ENCODE measurements around the gene ATXN1. TPM values are rescaled to one million over a fixed set of nuclear protein-coding genes. Genes with fewer than 3 reads are reported as not detected.
"Not testable (repeated sequence)": the region's sequence is repeated elsewhere in the genome, so short reads cannot be mapped to it uniquely, and the experiment has no call there.

Gene ATXN1
- total and polyA plus RNA-seq, 2 experiments from 2014 or later = 4.8 to 9.1 TPM

GRCh38 chr6:16383607-16384206 is 377.6 kb downstream of the ATXN1 start (continued):
- TF ChIP-seq, protein P1, sequence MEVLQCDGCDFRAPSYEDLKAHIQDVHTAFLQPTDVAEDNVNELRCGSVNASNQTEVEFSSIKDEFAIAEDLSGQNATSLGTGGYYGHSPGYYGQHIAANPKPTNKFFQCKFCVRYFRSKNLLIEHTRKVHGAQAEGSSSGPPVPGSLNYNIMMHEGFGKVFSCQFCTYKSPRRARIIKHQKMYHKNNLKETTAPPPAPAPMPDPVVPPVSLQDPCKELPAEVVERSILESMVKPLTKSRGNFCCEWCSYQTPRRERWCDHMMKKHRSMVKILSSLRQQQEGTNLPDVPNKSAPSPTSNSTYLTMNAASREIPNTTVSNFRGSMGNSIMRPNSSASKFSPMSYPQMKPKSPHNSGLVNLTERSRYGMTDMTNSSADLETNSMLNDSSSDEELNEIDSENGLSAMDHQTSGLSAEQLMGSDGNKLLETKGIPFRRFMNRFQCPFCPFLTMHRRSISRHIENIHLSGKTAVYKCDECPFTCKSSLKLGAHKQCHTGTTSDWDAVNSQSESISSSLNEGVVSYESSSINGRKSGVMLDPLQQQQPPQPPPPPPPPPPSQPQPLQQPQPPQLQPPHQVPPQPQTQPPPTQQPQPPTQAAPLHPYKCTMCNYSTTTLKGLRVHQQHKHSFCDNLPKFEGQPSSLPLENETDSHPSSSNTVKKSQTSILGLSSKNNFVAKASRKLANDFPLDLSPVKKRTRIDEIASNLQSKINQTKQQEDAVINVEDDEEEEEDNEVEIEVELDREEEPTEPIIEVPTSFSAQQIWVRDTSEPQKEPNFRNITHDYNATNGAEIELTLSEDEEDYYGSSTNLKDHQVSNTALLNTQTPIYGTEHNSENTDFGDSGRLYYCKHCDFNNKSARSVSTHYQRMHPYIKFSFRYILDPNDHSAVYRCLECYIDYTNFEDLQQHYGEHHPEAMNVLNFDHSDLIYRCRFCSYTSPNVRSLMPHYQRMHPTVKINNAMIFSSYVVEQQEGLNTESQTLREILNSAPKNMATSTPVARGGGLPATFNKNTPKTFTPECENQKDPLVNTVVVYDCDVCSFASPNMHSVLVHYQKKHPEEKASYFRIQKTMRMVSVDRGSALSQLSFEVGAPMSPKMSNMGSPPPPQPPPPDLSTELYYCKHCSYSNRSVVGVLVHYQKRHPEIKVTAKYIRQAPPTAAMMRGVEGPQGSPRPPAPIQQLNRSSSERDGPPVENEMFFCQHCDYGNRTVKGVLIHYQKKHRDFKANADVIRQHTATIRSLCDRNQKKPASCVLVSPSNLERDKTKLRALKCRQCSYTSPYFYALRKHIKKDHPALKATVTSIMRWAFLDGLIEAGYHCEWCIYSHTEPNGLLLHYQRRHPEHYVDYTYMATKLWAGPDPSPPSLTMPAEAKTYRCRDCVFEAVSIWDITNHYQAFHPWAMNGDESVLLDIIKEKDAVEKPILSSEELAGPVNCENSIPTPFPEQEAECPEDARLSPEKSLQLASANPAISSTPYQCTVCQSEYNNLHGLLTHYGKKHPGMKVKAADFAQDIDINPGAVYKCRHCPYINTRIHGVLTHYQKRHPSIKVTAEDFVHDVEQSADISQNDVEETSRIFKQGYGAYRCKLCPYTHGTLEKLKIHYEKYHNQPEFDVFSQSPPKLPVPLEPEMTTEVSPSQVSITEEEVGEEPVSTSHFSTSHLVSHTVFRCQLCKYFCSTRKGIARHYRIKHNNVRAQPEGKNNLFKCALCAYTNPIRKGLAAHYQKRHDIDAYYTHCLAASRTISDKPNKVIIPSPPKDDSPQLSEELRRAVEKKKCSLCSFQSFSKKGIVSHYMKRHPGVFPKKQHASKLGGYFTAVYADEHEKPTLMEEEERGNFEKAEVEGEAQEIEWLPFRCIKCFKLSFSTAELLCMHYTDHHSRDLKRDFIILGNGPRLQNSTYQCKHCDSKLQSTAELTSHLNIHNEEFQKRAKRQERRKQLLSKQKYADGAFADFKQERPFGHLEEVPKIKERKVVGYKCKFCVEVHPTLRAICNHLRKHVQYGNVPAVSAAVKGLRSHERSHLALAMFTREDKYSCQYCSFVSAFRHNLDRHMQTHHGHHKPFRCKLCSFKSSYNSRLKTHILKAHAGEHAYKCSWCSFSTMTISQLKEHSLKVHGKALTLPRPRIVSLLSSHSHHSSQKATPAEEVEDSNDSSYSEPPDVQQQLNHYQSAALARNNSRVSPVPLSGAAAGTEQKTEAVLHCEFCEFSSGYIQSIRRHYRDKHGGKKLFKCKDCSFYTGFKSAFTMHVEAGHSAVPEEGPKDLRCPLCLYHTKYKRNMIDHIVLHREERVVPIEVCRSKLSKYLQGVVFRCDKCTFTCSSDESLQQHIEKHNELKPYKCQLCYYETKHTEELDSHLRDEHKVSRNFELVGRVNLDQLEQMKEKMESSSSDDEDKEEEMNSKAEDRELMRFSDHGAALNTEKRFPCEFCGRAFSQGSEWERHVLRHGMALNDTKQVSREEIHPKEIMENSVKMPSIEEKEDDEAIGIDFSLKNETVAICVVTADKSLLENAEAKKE (CRISPR knock-in tag; IDR thresholded peaks at IDR 0.05) = no peak
- TF ChIP-seq ZNF114 (CRISPR knock-in tag; IDR thresholded peaks at IDR 0.05) = no peak
- no peak for TF ChIP-seq POLR2AphosphoS5 (IDR thresholded peaks at IDR 0.05; ENCODE audit: low read depth)
- no peak for TF ChIP-seq JUNB (IDR thresholded peaks at IDR 0.05; ENCODE audit: unreplicated experiment)
- no peak for TF ChIP-seq STAT1 (IDR thresholded peaks at IDR 0.05; ENCODE audit: unreplicated experiment)
- TF ChIP-seq EZH2phosphoT487 (IDR thresholded peaks at IDR 0.05; ENCODE audit: unreplicated experiment) = no peak
- no peak for TF ChIP-seq CREB1 (CRISPR knock-in tag; IDR thresholded peaks at IDR 0.05; ENCODE audit: low read depth)
- TF ChIP-seq EZH2 (IDR thresholded peaks at IDR 0.05; ENCODE audit: low read depth, unreplicated experiment) = no peak
- TF ChIP-seq ETS1 (IDR thresholded peaks at IDR 0.05) = no peak
- TF ChIP-seq, protein P2, sequence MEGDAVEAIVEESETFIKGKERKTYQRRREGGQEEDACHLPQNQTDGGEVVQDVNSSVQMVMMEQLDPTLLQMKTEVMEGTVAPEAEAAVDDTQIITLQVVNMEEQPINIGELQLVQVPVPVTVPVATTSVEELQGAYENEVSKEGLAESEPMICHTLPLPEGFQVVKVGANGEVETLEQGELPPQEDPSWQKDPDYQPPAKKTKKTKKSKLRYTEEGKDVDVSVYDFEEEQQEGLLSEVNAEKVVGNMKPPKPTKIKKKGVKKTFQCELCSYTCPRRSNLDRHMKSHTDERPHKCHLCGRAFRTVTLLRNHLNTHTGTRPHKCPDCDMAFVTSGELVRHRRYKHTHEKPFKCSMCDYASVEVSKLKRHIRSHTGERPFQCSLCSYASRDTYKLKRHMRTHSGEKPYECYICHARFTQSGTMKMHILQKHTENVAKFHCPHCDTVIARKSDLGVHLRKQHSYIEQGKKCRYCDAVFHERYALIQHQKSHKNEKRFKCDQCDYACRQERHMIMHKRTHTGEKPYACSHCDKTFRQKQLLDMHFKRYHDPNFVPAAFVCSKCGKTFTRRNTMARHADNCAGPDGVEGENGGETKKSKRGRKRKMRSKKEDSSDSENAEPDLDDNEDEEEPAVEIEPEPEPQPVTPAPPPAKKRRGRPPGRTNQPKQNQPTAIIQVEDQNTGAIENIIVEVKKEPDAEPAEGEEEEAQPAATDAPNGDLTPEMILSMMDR (conservative IDR thresholded peaks at IDR 0.05; ENCODE audit: low read depth in 2 of 2) = no peak

DNA sequence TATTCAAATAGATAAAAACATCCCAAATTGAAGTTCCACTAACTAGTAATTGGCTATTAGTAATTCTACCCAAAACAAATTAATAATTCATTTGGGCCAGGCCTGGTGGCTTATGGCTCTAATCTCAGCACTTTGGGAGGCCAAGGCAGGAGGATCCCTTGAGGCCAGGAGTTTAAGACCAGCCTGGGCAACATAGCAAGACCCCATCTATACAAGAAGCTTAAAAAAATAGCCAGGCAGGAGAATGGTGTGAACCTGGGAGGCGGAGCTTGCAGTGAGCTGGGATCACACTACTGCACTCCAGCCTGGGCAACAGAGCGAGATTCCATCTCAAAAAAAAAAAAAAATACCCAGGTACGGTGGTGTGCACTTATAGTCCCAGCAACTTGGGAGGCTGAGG is 379.3 kb downstream of the ATXN1 start:
- H3K4me1 Mint-ChIP-seq; H3K27ac ChIP-seq (ENCODE audit: low read depth); H3K27ac Mint-ChIP-seq; H3K27me3 ChIP-seq (ENCODE audit: insufficient read depth); H3K4me3 ChIP-seq; H3K4me1 ChIP-seq (ENCODE audit: insufficient read depth); DNase-seq (ENCODE audit: low spot score); H3K36me3 Mint-ChIP-seq (ENCODE audit: low read depth); H3K79me2 ChIP-seq (replicated peaks; ENCODE audit: insufficient read depth); H2AFZ ChIP-seq; H3K9me2 ChIP-seq (ENCODE audit: insufficient read depth); H3F3A ChIP-seq (replicated peaks; ENCODE audit: low read depth); H3K36me3 ChIP-seq (ENCODE audit: insufficient read depth); H3K27me3 Mint-ChIP-seq (ENCODE audit: insufficient read depth, low read depth, poor library complexity); H4K20me1 ChIP-seq (replicated peaks; ENCODE audit: insufficient read depth); H3K4me3 Mint-ChIP-seq; ATAC-seq; H3K9me3 Mint-ChIP-seq; H3K4me2 ChIP-seq: not testable (repeated sequence)

Measured in GM23338 (cell line).